Stimulated activated CD4-positive, alpha-beta T cell treated with anti-CD3 and anti-CD28 coated beads, Interleukin-15, amount 100 ng/mL, for 1 hour (primary cell): Measurements from ENCODE around the gene KYAT1.
"Not testable (repeated sequence)": the region's sequence is repeated elsewhere in the genome, so short reads cannot be mapped to it uniquely, and the experiment has no call there.

Experiments
- DNase-seq, 2 donors: peaks; one replicate each; pipeline ENCODE4 v3.0.0-alpha.2; 2020; ENCODE audit warnings: low read depth in 1 of 2, low spot score in 1 of 2

KYAT1 gene

GRCh38 chr9:128886211-128886891 is 4.6 kb upstream of the KYAT1 start:
- no peak for DNase-seq

- no peak for DNase-seq
Observed at GRCh38 chr9:128885798-128886197, 4.0 kb upstream of the KYAT1 start.

GRCh38 chr9:128885376-128885775 is 3.6 kb upstream of the KYAT1 start:
- no peak for DNase-seq

GRCh38 chr9:128884164-128884563 is 2.4 kb upstream of the KYAT1 start:
- no peak for DNase-seq

- no peak for DNase-seq
Observed at GRCh38 chr9:128882677-128883603, 1.2 kb upstream of the KYAT1 start.

- no peak for DNase-seq
Observed at GRCh38 chr9:128877852-128878251, 3.9 kb downstream of the KYAT1 start.

GRCh38 chr9:128870941-128871265 is 10.8 kb downstream of the KYAT1 start:
- DNase-seq = not testable (repeated sequence)

- no peak for DNase-seq
Observed at GRCh38 chr9:128870128-128870940, 11.4 kb downstream of the KYAT1 start.

GRCh38 chr9:128863647-128864046 is 18.1 kb downstream of the KYAT1 start:
- peak; percentile 74 to 82 for DNase-seq

- no peak for DNase-seq
Observed at GRCh38 chr9:128862401-128862851, 19.3 kb downstream of the KYAT1 start.

- no peak for DNase-seq
Observed at GRCh38 chr9:128861501-128861900, 20.2 kb downstream of the KYAT1 start.

- no peak for DNase-seq
Observed at GRCh38 chr9:128860937-128861336, 20.8 kb downstream of the KYAT1 start.

GRCh38 chr9:128858476-128858875 is 23.3 kb downstream of the KYAT1 start:
- not testable (repeated sequence) for DNase-seq

- not testable (repeated sequence) for DNase-seq
Observed at GRCh38 chr9:128854454-128854853, 27.3 kb downstream of the KYAT1 start.

- DNase-seq = not testable (repeated sequence)
Observed at GRCh38 chr9:128852646-128853045, 29.1 kb downstream of the KYAT1 start.

- not testable (repeated sequence) for DNase-seq
Observed at GRCh38 chr9:128851779-128852600, 29.8 kb downstream of the KYAT1 start.

GRCh38 chr9:128851024-128851423 is 30.7 kb downstream of the KYAT1 start:
- DNase-seq = not testable (repeated sequence)

GRCh38 chr9:128847803-128848202 is 33.9 kb downstream of the KYAT1 start:
- no peak for DNase-seq

GRCh38 chr9:128846680-128847030 is 35.1 kb downstream of the KYAT1 start:
- DNase-seq = no peak

- no peak for DNase-seq
Observed at GRCh38 chr9:128845186-128845931, 36.4 kb downstream of the KYAT1 start.
